Activated T-helper 9 cell treated with anti-CD3 and anti-CD28 coated beads, Interleukin-2, amount 50 U/mL, for 16 hours (primary cell): ENCODE data around the gene ARPP21.
"Not testable (repeated sequence)": the region's sequence is repeated elsewhere in the genome, so short reads cannot be mapped to it uniquely, and the experiment has no call there.

Source experiments
- DNase-seq: peaks from one replicate; pipeline ENCODE4 v3.0.0-alpha.2; 2020; ENCODE audit warnings: low read depth

The ARPP21 gene

GRCh38 chr3:35639254-35640186 lies at the start of gene ARPP21:
ARPP21 (plus strand) TSS chr3:35639525; CDS start chr3:35681752, 42,227 bp downstream.
- no peak for DNase-seq

DNA sequence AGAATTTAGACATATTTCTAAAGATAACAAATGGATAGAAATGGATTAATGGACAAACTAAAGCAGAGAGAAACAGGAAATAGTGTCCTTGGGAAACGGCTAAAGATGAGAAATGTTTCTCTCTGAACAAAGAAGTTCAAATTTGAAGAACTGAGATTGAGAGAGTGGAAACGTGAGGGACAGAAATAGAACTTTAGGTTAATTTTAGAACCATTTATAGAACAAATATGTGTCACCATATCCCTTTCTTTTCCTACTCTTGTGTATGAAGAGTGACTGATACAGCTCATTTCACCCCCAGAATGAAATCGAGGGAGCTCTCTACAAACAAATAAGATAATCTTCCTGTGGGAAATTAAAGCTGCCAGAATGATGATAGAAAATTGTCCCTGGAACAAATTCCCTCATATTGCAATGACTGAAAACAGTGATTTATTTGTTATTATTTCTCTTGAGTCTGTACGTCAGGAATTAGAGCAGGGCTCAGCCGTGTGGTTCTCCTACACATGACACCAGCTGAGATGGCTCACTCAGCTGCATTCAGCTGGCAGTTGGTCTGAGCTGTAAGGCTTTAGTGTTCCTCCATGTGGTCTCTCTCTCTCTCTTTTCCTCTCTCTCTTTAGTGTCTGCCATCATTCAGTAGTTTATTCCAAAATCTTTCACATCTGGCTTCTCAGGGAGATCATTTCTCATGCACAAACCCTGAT lies 46.6 kb upstream of the ARPP21 start:
- no peak for DNase-seq

- no peak for DNase-seq
Observed at GRCh38 chr3:35594739-35595138, 44.6 kb upstream of the ARPP21 start.

- DNase-seq, result no peak
Observed at GRCh38 chr3:35596335-35596995, 42.9 kb upstream of the ARPP21 start.

DNA sequence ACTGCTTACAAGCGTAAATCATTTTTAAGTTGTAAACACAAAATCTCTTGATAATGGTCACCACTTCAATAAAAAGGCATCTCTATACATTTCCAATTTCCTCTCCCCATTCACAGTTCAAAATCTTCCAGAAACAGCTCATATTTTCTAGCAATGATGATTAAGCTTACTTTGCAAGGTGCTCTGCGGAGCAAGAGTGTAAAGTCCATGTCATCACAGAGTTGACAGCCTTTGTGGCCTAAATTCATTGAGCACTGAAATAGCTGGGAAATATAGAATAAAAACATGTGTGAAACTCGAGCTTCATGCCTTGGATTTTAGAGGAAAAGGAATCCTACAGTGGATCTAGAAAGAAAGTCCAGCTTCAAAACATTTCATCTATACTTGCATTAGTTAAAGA lies 41.8 kb upstream of the ARPP21 start:
- no peak for DNase-seq

GRCh38 chr3:35598804-35599203 lies 40.5 kb upstream of the ARPP21 start:
- no peak for DNase-seq

- DNase-seq, result no peak
Observed at GRCh38 chr3:35601959-35602358, 37.4 kb upstream of the ARPP21 start.

DNA sequence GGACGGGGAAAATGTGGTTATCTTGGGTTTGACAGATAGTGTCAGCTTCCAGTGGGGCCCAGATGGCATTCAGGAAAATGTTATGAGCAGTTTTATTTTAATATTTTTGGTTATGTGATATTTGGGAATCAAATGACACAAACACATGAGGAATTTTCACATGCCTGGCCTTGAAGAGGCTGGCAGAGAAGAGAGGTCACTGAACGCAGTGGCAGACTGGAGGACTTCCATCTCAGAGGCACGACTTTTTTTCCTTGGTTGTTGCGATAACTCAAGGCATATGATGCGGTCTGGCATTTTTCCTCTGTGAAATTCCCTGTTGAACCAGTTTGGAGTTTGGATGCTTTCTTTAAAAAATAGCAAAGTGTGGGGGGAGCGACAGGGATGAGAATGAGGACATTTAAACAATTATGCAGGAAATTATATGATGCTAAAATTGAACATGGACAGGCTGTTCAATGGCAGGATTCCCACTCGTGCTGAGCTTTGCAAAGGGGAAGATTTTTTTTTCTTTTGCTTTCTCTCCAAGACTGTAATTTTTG lies 36.9 kb upstream of the ARPP21 start:
- no peak for DNase-seq

DNA sequence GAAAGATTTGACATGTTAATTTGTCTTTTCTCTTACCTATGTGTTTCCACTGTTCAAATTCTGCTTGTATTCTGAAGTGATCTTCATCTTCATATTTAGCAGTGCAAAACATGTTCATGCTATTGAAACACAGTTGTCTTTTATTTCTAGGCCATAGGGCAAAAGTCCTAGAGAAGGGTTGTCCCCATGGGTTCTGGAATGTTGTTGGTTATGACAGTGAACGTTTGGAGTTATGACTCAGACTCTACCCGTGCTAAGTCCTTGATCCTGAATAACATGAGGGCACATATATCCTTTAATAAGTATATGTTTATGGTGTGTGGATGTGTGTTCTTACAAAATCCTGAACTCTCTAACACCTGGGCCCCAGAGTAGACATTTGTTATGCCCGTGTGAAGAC lies 23.0 kb upstream of the ARPP21 start:
- no peak for DNase-seq

DNA sequence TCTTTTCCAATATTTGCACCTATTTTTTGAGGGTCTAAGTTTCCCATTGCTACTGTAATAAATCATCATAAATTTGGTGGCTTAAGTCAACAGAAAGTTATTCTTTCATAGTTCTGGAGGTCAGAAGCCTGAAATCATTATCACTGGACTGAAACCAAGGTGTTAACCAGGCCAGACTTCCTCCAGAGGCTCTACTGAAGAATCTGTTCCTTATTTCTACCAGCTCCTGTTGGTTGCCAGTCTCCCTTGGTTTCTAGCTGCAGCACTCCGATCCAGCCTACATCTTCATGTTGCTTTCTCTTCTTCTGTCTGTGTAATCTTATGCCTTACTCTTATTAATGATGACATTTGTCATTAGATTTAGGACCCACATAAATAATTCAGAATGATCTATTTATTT lies 22.0 kb upstream of the ARPP21 start:
- DNase-seq, result no peak

DNA sequence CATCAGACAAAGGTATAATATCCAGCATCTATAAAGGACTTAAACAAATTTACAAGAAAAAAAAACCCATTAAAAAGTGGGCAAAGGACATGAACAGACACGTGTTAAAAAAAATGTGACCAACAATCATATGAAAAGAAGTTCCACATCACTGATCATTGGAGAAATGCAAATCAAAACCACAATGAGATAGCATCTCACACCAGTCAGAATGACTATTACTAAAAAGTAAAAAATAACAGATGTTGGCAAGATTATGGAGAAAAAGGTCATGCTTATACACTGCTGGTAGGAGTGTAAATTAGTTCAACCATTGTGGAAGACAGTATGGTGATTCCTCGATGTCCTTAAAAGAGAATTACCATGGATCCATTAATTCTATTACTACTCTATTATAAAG lies 19.1 kb upstream of the ARPP21 start:
- DNase-seq, result not testable (repeated sequence)

- DNase-seq, result no peak
Observed at GRCh38 chr3:35624698-35625097, 14.6 kb upstream of the ARPP21 start.

DNA sequence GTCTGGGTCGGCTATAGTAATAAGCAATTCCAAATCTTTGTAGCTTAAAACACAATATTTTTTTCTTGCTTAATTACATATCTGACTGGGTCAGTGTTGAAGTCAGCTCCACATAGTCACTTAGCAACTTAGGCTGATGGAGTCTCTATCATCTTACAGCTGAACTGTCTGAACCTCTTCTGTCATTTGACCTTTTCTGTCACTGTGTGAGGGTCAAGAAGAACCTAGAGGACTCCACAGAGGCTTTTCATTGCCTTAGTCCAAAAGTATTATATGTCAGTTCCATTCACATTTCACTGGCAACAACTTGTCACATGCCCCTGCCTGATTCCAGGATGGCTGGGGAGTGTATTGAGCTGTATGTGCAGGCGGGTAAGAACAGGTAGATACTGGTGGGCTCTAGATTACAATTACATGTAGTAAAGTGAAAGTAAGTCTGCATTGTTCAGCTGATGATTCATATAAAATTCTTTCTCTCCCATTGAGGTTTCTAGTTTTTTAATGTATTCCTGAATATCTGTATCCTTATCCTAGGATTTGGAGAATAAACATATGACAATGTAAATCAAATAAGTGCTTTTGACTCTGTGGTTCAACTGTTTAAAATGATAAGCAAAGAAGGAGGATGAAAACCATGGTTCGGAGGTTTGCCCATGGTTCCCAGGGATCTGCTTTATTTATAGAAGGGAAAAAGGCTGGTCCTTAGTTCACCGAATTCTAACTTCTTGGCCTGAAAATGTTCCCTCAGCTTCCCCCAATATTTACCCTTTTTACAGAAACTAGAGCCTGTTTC lies 5.8 kb upstream of the ARPP21 start:
- DNase-seq, result no peak

GRCh38 chr3:35635407-35635806 lies 3.9 kb upstream of the ARPP21 start:
- DNase-seq, result no peak

DNA sequence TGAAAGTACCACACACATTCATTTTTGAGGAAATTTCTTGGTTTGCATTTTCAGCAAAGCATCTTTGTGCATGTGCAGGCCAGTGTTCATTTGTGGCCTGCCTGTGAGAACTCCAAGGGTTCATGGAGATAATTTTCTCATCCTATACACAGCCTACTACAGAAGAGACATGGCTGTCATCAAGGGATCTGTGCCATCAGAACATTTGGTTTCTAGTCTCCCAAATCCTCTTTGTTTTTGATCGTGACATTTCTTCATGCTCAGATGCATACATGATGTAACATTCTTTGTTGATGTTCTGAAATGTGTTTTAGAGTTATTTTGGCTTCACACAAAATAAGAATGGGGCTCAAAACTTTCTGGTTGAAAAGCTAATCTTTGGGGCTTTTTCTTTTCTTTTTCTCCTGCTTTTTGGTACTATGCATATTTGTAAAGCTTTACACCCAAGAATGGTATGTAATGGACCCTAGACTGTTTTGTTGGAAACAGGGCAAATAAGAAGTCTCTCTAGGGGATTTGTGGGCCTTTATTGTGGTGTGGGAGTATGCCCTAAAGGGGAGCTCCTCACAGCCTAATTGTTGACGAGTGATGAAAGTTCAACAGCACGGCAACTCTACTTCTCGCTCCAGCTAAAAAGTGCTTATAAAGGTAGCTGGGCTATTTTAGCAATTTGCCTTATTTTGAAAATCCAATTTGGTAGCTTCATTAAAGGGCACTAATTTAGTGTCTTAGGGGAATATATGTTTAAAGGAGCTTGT lies 3.2 kb upstream of the ARPP21 start:
- DNase-seq, result no peak

GRCh38 chr3:35638251-35638979 lies 910 bp upstream of the ARPP21 start:
- no peak for DNase-seq

GRCh38 chr3:35638980-35639253 lies 408 bp upstream of the ARPP21 start:
- no peak for DNase-seq

GRCh38 chr3:35640190-35641165 lies 1.2 kb downstream of the ARPP21 start:
- DNase-seq, result no peak

DNA sequence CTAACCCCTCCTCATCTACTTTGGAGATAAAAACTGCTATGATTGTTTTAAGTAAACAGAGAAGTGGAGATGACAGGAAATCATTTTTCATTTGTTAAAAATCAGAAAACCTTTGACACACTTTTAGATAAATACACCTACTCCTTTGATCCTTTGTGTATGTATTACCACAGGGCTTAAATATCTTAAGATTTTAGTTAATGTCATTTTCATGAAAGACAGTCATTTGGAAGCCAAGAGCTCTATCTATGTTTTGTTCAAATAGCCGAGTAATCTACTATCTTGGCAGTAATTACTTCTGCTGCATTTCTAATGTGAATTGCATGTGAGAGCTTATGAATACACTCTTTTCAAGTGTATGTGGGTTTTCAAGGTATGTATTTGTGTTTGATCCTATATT lies 2.0 kb downstream of the ARPP21 start:
- DNase-seq, result no peak
